RWPE2 (cell line): ENCODE results near the gene ATRN.

Experiments
- ATAC-seq: fragments of 200-7000 bp; cut with Tn5 transposase; 3 replicates; pipeline ENCODE4 v1.9.1; 2021; ENCODE audit warnings: low read depth
- DNase-seq: peaks from one replicate; pipeline ENCODE4 v3.0.0-alpha.2; 2020; ENCODE audit warnings: low spot score
- H3K27ac ChIP-seq: fragments of 450-650 bp; 2 replicates; pipeline ENCODE4 v1.5.1; 2017; ENCODE audit warnings: mild to moderate bottlenecking; ENCODE audit not compliant: poor library complexity, severe bottlenecking
- H3K27me3 ChIP-seq: fragments of 250-450 bp; sonication (Bioruptor Pico); 2 replicates; pipeline ENCODE4 v1.5.1; 2021; ENCODE audit warnings: mild to moderate bottlenecking, moderate library complexity; ENCODE audit not compliant: insufficient read depth, poor library complexity, severe bottlenecking
- H3K36me3 ChIP-seq: fragments of 250-450 bp; sonication (Bioruptor Pico); 2 replicates; pipeline ENCODE4 v1.5.1; 2020; ENCODE audit warnings: low read depth, mild to moderate bottlenecking, moderate library complexity
- H3K4me1 ChIP-seq: fragments of 250-450 bp; sonication (Bioruptor Pico); 2 replicates; pipeline ENCODE4 v1.5.1; 2021; ENCODE audit warnings: mild to moderate bottlenecking, moderate library complexity; ENCODE audit not compliant: insufficient read depth, poor library complexity, severe bottlenecking
- H3K4me3 ChIP-seq: fragments of 250-450 bp; sonication (Bioruptor Pico); 2 replicates; pipeline ENCODE4 v1.5.1; 2021; ENCODE audit warnings: mild to moderate bottlenecking, moderate library complexity; ENCODE audit not compliant: severe bottlenecking
- H3K9me3 ChIP-seq: fragments of 250-450 bp; sonication (Bioruptor Pico); 2 replicates; pipeline ENCODE4 v1.5.1; 2021; ENCODE audit warnings: mild to moderate bottlenecking, moderate library complexity; ENCODE audit not compliant: severe bottlenecking
- CTCF ChIP-seq: fragments of 450-650 bp; IDR thresholded peaks from one replicate; pipeline ENCODE4 v1.5.1; 2017; ENCODE audit warnings: mild to moderate bottlenecking, moderate library complexity; ENCODE audit not compliant: poor library complexity, severe bottlenecking

Gene ATRN

GRCh38 chr20:3652676-3653596, 182.1 kb downstream of the ATRN start:
- H3K9me3 ChIP-seq = no peaks in the 10 kb centered on the region
- H3K4me3 ChIP-seq = no peak overlapping the region
- ATAC-seq (no peak), DNase-seq (no peak)
- H3K27ac ChIP-seq = no peak overlapping the region
- H3K4me1 ChIP-seq = no peaks in the 10 kb centered on the region
- TF ChIP-seq CTCF = no peak
- no peaks in the 10 kb centered on the region for H3K27me3 ChIP-seq
- no peaks in the 10 kb centered on the region for H3K36me3 ChIP-seq

- no peaks in the 10 kb centered on the region for H3K4me1 ChIP-seq
- no peak overlapping the region for H3K4me3 ChIP-seq
- H3K36me3 ChIP-seq = no peaks in the 10 kb centered on the region
- DNase-seq = no peak
- ATAC-seq = no peak
- no peak for TF ChIP-seq CTCF
- no peaks in the 10 kb centered on the region for H3K9me3 ChIP-seq
- no peak overlapping the region for H3K27ac ChIP-seq
- H3K27me3 ChIP-seq = peaks cover 4% of the 10 kb centered on the region
Observed at GRCh38 chr20:3653921-3654320, 183.1 kb downstream of the ATRN start.

- no peaks in the 10 kb centered on the region for H3K4me1 ChIP-seq
- DNase-seq = no peak
- no peak for ATAC-seq
- no peak overlapping the region for H3K4me3 ChIP-seq
- H3K27ac ChIP-seq = no peak overlapping the region
- TF ChIP-seq CTCF = no peak
- H3K9me3 ChIP-seq = no peaks in the 10 kb centered on the region
- H3K36me3 ChIP-seq = no peaks in the 10 kb centered on the region
- peaks cover 10% of the 10 kb centered on the region for H3K27me3 ChIP-seq
Observed at GRCh38 chr20:3654326-3655130, 183.7 kb downstream of the ATRN start.

- H3K27ac ChIP-seq = no peak overlapping the region
- H3K4me1 ChIP-seq = no peaks in the 10 kb centered on the region
- peaks cover 16% of the 10 kb centered on the region for H3K27me3 ChIP-seq
- DNase-seq (no peak), ATAC-seq (no peak)
- no peak for TF ChIP-seq CTCF
- H3K9me3 ChIP-seq = no peaks in the 10 kb centered on the region
- no peak overlapping the region for H3K4me3 ChIP-seq
- H3K36me3 ChIP-seq = no peaks in the 10 kb centered on the region
Observed at GRCh38 chr20:3655131-3655405, 184.2 kb downstream of the ATRN start.
